HCT116 (cell line): ENCODE results near the gene LRP1B. TPM values are rescaled to one million over a fixed set of nuclear protein-coding genes. Genes with fewer than 3 reads are reported as not detected.

Experiments used
- ATAC-seq: fragments of 200-7000 bp; cut with Tn5 transposase; 2 replicates; pipeline ENCODE4 v1.9.1; 2020; ENCODE audit warnings: mild to moderate bottlenecking, moderate library complexity
- BruUV-seq: library from RNA; stranded (reverse); fragments of 400-500 nt; replicated peaks from 2 replicates; lab custom pipeline; 2021; lab: Mats Ljungman, UMichigan
- CTCF ChIA-PET: fragments of 300-600 bp; sonication (Branson Sonifier 250); formaldehyde crosslinking; loops from one replicate; lab custom pipeline; 2021; ENCODE audit warnings: antibody characterized with exemption; lab: Charles Lee
- POLR2A ChIA-PET: fragments of 300-600, 350-600 bp; sonication (Branson Sonifier 250); formaldehyde crosslinking; loops from one replicate; lab custom pipeline; 2021; ENCODE audit warnings: antibody characterized with exemption; lab: Charles Lee
- RAD21 ChIA-PET, 2 experiments: fragments of 300-600 bp; sonication (Branson Sonifier 250); formaldehyde crosslinking; loops; one replicate each; lab custom pipeline; 2023; ENCODE audit warnings: low total read pairs in 2 of 2; ENCODE audit not compliant: uncharacterized antibody in 2 of 2, unreplicated experiment in 2 of 2, low non-redundant PET in 1 of 2; lab: Charles Lee
- DNase-seq: peaks from one replicate; pipeline ENCODE4 v3.0.0-alpha.2; 2010; ENCODE audit warnings: low read depth, low spot score
- H2AFZ ChIP-seq: fragments of 200-600 bp; shearing (Covaris generic), sonication (generic); 2 replicates; pipeline ENCODE4 v1.6.1; 2017; ENCODE audit warnings: low read depth, mixed run types, mixed read lengths, antibody characterized with exemption, low read length; ENCODE audit not compliant: poor library complexity, severe bottlenecking
- H3K27ac ChIP-seq: 2 replicates; pipeline ENCODE4 v1.5.1; 2012; ENCODE audit warnings: low read depth, low read length
- H3K27me3 ChIP-seq: fragments of 200-600 bp; sonication (generic); 2 replicates; pipeline ENCODE4 v1.6.1; 2016; ENCODE audit warnings: mixed run types, low read length, mixed read lengths; ENCODE audit not compliant: insufficient read depth
- H3K36me3 ChIP-seq, 2 experiments: fragments of 200-500 bp in 1 of 2; fragments of 200-600 bp in 1 of 2; sonication (Bioruptor generic) in 1 of 2; sonication (generic) in 1 of 2; 2 replicates each; pipeline versions ENCODE4 v1.5.1 to v1.6.1; 2014 to 2016; ENCODE audit warnings: low read length in 2 of 2, inconsistent platforms in 1 of 2, mixed read lengths in 1 of 2, mixed run types in 1 of 2; ENCODE audit not compliant: insufficient read depth in 2 of 2, control insufficient read depth in 1 of 2
- H3K4me1 ChIP-seq, 2 experiments: fragments of 200-600 bp in 1 of 2; sonication (generic) in 1 of 2; 2 replicates each; pipeline versions ENCODE4 v1.5.1 to v1.6.1; 2012 to 2017; ENCODE audit warnings: low read length in 2 of 2, inconsistent platforms in 1 of 2, mild to moderate bottlenecking in 1 of 2, mixed read lengths in 1 of 2, mixed run types in 1 of 2, moderate library complexity in 1 of 2; ENCODE audit not compliant: insufficient read depth in 2 of 2, control insufficient read depth in 1 of 2
- H3K4me2 ChIP-seq: fragments of 200-600 bp; sonication (generic); 2 replicates; pipeline ENCODE4 v1.6.1; 2017; ENCODE audit warnings: mixed run types, low read length, mixed read lengths
- H3K4me3 ChIP-seq, 2 experiments: fragments of 200-600 bp in 1 of 2; sonication (generic) in 1 of 2; replicated peaks in 1 of 2; 2 replicates each; pipeline ENCODE4 v1.5.1; 2011 to 2016; ENCODE audit warnings: low read length in 2 of 2, control low read depth in 1 of 2, low read depth in 1 of 2, mild to moderate bottlenecking in 1 of 2, mixed read lengths in 1 of 2, mixed run types in 1 of 2
- H3K79me2 ChIP-seq: fragments of 200-600 bp; sonication (generic); 2 replicates; pipeline ENCODE4 v1.6.1; 2017; ENCODE audit warnings: mild to moderate bottlenecking, mixed run types, low read length, moderate library complexity, mixed read lengths; ENCODE audit not compliant: insufficient read depth
- H3K9ac ChIP-seq: fragments of 200-600 bp; sonication (generic); 2 replicates; pipeline ENCODE4 v1.6.1; 2016; ENCODE audit warnings: low read length, mixed read lengths
- H3K9me2 ChIP-seq: fragments of 200-600 bp; sonication (generic), shearing (Covaris generic); 2 replicates; pipeline ENCODE4 v1.6.1; 2017; ENCODE audit warnings: mixed run types, mild to moderate bottlenecking, moderate library complexity; ENCODE audit not compliant: insufficient read depth
- H3K9me3 ChIP-seq, 2 experiments: fragments of 200-500 bp in 1 of 2; fragments of 200-600 bp in 1 of 2; sonication (Bioruptor generic) in 1 of 2; sonication (generic) in 1 of 2; 2 replicates each; pipeline ENCODE4 v1.6.1; 2014 to 2017; ENCODE audit warnings: low read length in 2 of 2, mixed read lengths in 2 of 2, inconsistent platforms in 1 of 2, low read depth in 1 of 2, mild to moderate bottlenecking in 1 of 2, mixed run types in 1 of 2, moderate library complexity in 1 of 2; ENCODE audit not compliant: control insufficient read depth in 1 of 2, insufficient read depth in 1 of 2
- H4K20me1 ChIP-seq: fragments of 200-600 bp; sonication (generic), shearing (Covaris generic); 2 replicates; pipeline ENCODE4 v1.6.1; 2017; ENCODE audit warnings: mixed run types, mild to moderate bottlenecking, moderate library complexity; ENCODE audit not compliant: insufficient read depth
- CBX3 ChIP-seq: IDR thresholded peaks from 2 replicates; pipeline ENCODE4 v1.6.1; 2012; ENCODE audit warnings: low read depth
- EGR1 ChIP-seq: IDR thresholded peaks from 2 replicates; pipeline ENCODE4 v1.6.1; 2012; ENCODE audit warnings: low read depth
- ELF1 ChIP-seq: IDR thresholded peaks from 2 replicates; pipeline ENCODE4 v1.6.1; 2012; ENCODE audit warnings: low read depth, borderline replicate concordance
- EZH2 ChIP-seq: fragments of 200-600 bp; sonication (generic); IDR thresholded peaks from 2 replicates; pipeline ENCODE4 v1.6.1; 2017; ENCODE audit warnings: antibody characterized with exemption, mixed run types
- JUND ChIP-seq: IDR thresholded peaks from 2 replicates; pipeline ENCODE4 v1.6.1; 2012
- POLR2A ChIP-seq: IDR thresholded peaks from 2 replicates; pipeline ENCODE4 v1.7.0; 2011; ENCODE audit warnings: borderline replicate concordance; ENCODE audit not compliant: insufficient read depth, insufficient read length; ENCODE audit errors: extremely low read depth
- POLR2AphosphoS5 ChIP-seq: IDR thresholded peaks from 2 replicates; pipeline ENCODE4 v1.6.1; 2011; ENCODE audit warnings: mild to moderate bottlenecking, low read depth, low read length, moderate library complexity
- RAD21 ChIP-seq: IDR thresholded peaks from 2 replicates; pipeline ENCODE4 v1.6.1; 2012; ENCODE audit warnings: low read depth, mild to moderate bottlenecking
- SRF ChIP-seq: IDR thresholded peaks from 2 replicates; pipeline ENCODE4 v1.6.1; 2012; ENCODE audit warnings: low read depth
- TCF7L2 ChIP-seq: IDR thresholded peaks from 2 replicates; pipeline ENCODE4 v1.7.0; 2011; ENCODE audit warnings: borderline replicate concordance, inconsistent platforms; ENCODE audit not compliant: insufficient read depth, insufficient read length; ENCODE audit errors: extremely low read depth
- YY1 ChIP-seq: IDR thresholded peaks from 2 replicates; pipeline ENCODE4 v1.6.1; 2011; ENCODE audit warnings: low read length, low read depth, moderate library complexity, mild to moderate bottlenecking; ENCODE audit not compliant: insufficient replicate concordance; ENCODE audit errors: extremely low read depth
- intact Hi-C: fragments of 100-400 bp; cut with micrococcal nuclease; formaldehyde crosslinking; loops from 2 replicates; pipeline ENCODE4 v1.10.0; 2022
- total RNA-seq: library from RNA; stranded (reverse); gene quantifications from one replicate; pipeline ENCODE4 v1.2.1, GENCODE V29; 2021; ENCODE audit not compliant: unreplicated experiment
- TF ChIP-seq, protein P1 (sequence below), 3 experiments: fragments of 200-600 bp in 1 of 3; sonication (generic) in 1 of 3; IDR thresholded peaks in 2 of 3; conservative IDR thresholded peaks in 1 of 3; 2 replicates each; pipeline ENCODE4 v1.5.1; 2012 to 2017; ENCODE audit warnings: low read depth in 2 of 3, low read length in 2 of 3, antibody characterized with exemption in 1 of 3, borderline replicate concordance in 1 of 3, control low read depth in 1 of 3, mild to moderate bottlenecking in 1 of 3, mixed read lengths in 1 of 3, mixed run types in 1 of 3, moderate library complexity in 1 of 3; ENCODE audit not compliant: insufficient read depth in 1 of 3
- TF ChIP-seq, protein P2 (sequence below): IDR thresholded peaks from 2 replicates; pipeline ENCODE4 v1.6.1; 2012; ENCODE audit warnings: low read depth
- TF ChIP-seq, protein P3 (sequence below): IDR thresholded peaks from 2 replicates; pipeline ENCODE4 v1.6.1; 2011; ENCODE audit warnings: mild to moderate bottlenecking, low read length, moderate library complexity; ENCODE audit not compliant: insufficient replicate concordance; ENCODE audit errors: extremely low read depth

The LRP1B gene
- total RNA-seq, 1 experiment from 2014 or later: 0.34 TPM

GRCh38 chr2:141586985-141587384 is 543.8 kb downstream of the LRP1B start:
- H3K9me3 ChIP-seq: no peaks in the 10 kb centered on the region
- POLR2A ChIA-PET: no interaction called here
- H3K36me3 ChIP-seq: no peaks in the 10 kb centered on the region
- BruUV-seq: no TSS peak
- DNase-seq (no peak), ATAC-seq (no peak)
- no peak overlapping the region for H2AFZ ChIP-seq
- CTCF ChIA-PET: no interaction called here
- H3K9me2 ChIP-seq: no peaks in the 10 kb centered on the region
- no peaks in the 10 kb centered on the region for H3K27me3 ChIP-seq
- no peaks in the 10 kb centered on the region for H3K79me2 ChIP-seq
- H3K4me2 ChIP-seq: no peak overlapping the region
- RAD21 ChIA-PET: no interaction called here
- no peaks in the 10 kb centered on the region for H3K4me1 ChIP-seq
- H3K27ac ChIP-seq: no peak overlapping the region
- no peak overlapping the region for H3K4me3 ChIP-seq
- TF ChIP-seq RAD21: no peak
- no peaks in the 10 kb centered on the region for H4K20me1 ChIP-seq
- H3K9ac ChIP-seq: no peak overlapping the region
- intact Hi-C loops: no loop called here

DNA sequence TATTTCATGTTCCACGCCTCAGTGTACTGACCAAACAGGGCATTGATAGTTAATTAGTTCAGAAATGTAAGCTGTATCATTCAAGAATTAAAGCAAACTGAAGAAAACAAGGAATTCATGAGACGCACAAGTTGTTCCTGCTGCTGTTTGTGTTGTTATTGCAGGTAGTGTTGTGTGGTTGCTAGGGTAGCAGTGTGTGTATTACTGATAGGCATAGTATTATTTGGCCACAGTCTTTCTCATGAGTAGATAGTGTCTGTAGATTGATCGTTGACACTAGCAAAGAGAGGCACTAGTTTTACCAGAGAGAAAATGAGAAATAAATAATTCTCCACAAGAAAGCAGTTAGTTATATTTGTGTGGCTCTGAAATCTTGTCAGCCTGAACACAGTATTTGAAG is 548.6 kb downstream of the LRP1B start:
- intact Hi-C loops: no loop called here
- ChIA-PET RAD21 (no interaction called here), POLR2A (no interaction called here), CTCF (no interaction called here)
- Histone ChIP-seq H3K9me2 (no peaks in the 10 kb centered on the region), H2AFZ (no peak overlapping the region), H3K27ac (no peak overlapping the region), H3K79me2 (no peaks in the 10 kb centered on the region), H3K36me3 (no peaks in the 10 kb centered on the region), H3K9me3 (no peaks in the 10 kb centered on the region), H4K20me1 (no peaks in the 10 kb centered on the region), H3K9ac (no peak overlapping the region), H3K27me3 (no peaks in the 10 kb centered on the region), H3K4me2 (no peak overlapping the region), H3K4me1 (no peaks in the 10 kb centered on the region), H3K4me3 (no peak overlapping the region)
- DNase-seq: no peak
- ATAC-seq: no peak
- TF ChIP-seq CBX3: no peak
- no peak for TF ChIP-seq YY1
- no peak for TF ChIP-seq EZH2
- TF ChIP-seq JUND: no peak
- TF ChIP-seq, protein P1, sequence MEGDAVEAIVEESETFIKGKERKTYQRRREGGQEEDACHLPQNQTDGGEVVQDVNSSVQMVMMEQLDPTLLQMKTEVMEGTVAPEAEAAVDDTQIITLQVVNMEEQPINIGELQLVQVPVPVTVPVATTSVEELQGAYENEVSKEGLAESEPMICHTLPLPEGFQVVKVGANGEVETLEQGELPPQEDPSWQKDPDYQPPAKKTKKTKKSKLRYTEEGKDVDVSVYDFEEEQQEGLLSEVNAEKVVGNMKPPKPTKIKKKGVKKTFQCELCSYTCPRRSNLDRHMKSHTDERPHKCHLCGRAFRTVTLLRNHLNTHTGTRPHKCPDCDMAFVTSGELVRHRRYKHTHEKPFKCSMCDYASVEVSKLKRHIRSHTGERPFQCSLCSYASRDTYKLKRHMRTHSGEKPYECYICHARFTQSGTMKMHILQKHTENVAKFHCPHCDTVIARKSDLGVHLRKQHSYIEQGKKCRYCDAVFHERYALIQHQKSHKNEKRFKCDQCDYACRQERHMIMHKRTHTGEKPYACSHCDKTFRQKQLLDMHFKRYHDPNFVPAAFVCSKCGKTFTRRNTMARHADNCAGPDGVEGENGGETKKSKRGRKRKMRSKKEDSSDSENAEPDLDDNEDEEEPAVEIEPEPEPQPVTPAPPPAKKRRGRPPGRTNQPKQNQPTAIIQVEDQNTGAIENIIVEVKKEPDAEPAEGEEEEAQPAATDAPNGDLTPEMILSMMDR (IDR thresholded peaks at IDR 0.05 in 2 of 3, conservative IDR thresholded peaks at IDR 0.05 in 1 of 3; ENCODE audit: borderline replicate concordance in 1 of 3, insufficient read depth in 1 of 3, low read depth in 2 of 3, low read length in 2 of 3): no peak
- TF ChIP-seq SRF: no peak
- no peak for TF ChIP-seq TCF7L2
- no peak for TF ChIP-seq EGR1
- no peak for TF ChIP-seq POLR2AphosphoS5
- TF ChIP-seq ELF1: no peak
- no peak for TF ChIP-seq POLR2A
- TF ChIP-seq, protein P2, sequence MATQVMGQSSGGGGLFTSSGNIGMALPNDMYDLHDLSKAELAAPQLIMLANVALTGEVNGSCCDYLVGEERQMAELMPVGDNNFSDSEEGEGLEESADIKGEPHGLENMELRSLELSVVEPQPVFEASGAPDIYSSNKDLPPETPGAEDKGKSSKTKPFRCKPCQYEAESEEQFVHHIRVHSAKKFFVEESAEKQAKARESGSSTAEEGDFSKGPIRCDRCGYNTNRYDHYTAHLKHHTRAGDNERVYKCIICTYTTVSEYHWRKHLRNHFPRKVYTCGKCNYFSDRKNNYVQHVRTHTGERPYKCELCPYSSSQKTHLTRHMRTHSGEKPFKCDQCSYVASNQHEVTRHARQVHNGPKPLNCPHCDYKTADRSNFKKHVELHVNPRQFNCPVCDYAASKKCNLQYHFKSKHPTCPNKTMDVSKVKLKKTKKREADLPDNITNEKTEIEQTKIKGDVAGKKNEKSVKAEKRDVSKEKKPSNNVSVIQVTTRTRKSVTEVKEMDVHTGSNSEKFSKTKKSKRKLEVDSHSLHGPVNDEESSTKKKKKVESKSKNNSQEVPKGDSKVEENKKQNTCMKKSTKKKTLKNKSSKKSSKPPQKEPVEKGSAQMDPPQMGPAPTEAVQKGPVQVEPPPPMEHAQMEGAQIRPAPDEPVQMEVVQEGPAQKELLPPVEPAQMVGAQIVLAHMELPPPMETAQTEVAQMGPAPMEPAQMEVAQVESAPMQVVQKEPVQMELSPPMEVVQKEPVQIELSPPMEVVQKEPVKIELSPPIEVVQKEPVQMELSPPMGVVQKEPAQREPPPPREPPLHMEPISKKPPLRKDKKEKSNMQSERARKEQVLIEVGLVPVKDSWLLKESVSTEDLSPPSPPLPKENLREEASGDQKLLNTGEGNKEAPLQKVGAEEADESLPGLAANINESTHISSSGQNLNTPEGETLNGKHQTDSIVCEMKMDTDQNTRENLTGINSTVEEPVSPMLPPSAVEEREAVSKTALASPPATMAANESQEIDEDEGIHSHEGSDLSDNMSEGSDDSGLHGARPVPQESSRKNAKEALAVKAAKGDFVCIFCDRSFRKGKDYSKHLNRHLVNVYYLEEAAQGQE: no peak
- TF ChIP-seq, protein P3, sequence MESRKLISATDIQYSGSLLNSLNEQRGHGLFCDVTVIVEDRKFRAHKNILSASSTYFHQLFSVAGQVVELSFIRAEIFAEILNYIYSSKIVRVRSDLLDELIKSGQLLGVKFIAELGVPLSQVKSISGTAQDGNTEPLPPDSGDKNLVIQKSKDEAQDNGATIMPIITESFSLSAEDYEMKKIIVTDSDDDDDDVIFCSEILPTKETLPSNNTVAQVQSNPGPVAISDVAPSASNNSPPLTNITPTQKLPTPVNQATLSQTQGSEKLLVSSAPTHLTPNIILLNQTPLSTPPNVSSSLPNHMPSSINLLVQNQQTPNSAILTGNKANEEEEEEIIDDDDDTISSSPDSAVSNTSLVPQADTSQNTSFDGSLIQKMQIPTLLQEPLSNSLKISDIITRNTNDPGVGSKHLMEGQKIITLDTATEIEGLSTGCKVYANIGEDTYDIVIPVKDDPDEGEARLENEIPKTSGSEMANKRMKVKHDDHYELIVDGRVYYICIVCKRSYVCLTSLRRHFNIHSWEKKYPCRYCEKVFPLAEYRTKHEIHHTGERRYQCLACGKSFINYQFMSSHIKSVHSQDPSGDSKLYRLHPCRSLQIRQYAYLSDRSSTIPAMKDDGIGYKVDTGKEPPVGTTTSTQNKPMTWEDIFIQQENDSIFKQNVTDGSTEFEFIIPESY: no peak
- BruUV-seq: no TSS peak
